Measurements from ENCODE around the gene TRH.
"Not testable (repeated sequence)": the region's sequence is repeated elsewhere in the genome, so short reads cannot be mapped to it uniquely, and the experiment has no call there.

GRCh38 chr3:130027437-130027836 is 52.9 kb downstream of the TRH start:
- not testable (repeated sequence) for TF ChIP-seq REST (IDR thresholded peaks at IDR 0.05; ENCODE audit: borderline replicate concordance); CTCF (IDR thresholded peaks at IDR 0.05; ENCODE audit: poor library complexity, severe bottlenecking); EZH2 (IDR thresholded peaks at IDR 0.05; ENCODE audit: borderline replicate concordance, insufficient read depth, low read length, poor library complexity, severe bottlenecking); MXI1 (conservative IDR thresholded peaks at IDR 0.05; ENCODE audit: poor library complexity, severe bottlenecking); RAD21 (conservative IDR thresholded peaks at IDR 0.05); EP300 (conservative IDR thresholded peaks at IDR 0.05; ENCODE audit: poor library complexity, severe bottlenecking); POLR2AphosphoS5 (IDR thresholded peaks at IDR 0.05); SMC3 (conservative IDR thresholded peaks at IDR 0.05; ENCODE audit: poor library complexity); TAF1 (IDR thresholded peaks at IDR 0.05; ENCODE audit: low read depth)
